Neutrophil (primary cell): ENCODE data around the gene SYNGR2.

Source experiments
- H3K27ac ChIP-seq: fragments of 200-600 bp; sonication (generic); 2 replicates; pipeline ENCODE4 v1.5.1; 2016; ENCODE audit warnings: mild to moderate bottlenecking, moderate library complexity
- H3K27me3 ChIP-seq: fragments of 200-600 bp; sonication (generic); 2 replicates; pipeline ENCODE4 v1.6.0; 2016; ENCODE audit warnings: mild to moderate bottlenecking
- H3K36me3 ChIP-seq: fragments of 200-600 bp; sonication (generic); 2 replicates; pipeline ENCODE4 v1.5.1; 2017
- H3K4me1 ChIP-seq, 2 experiments: fragments of 200-600 bp in 1 of 2; sonication (generic) in 1 of 2; 1 replicate in 1 of 2; 2 replicates in 1 of 2; pipeline versions ENCODE4 v1.5.1 to v1.6.1; 2013 to 2016; ENCODE audit warnings: low read depth in 1 of 2, low read length in 1 of 2, mild to moderate bottlenecking in 1 of 2, moderate library complexity in 1 of 2; ENCODE audit not compliant: control insufficient read depth in 1 of 2, insufficient read depth in 1 of 2
- H3K4me3 ChIP-seq, 2 experiments: fragments of 200-600 bp in 1 of 2; sonication (generic) in 1 of 2; 1 replicate in 1 of 2; 2 replicates in 1 of 2; pipeline ENCODE4 v1.5.1; 2013 to 2016; ENCODE audit warnings: low read depth in 1 of 2, low read length in 1 of 2, mild to moderate bottlenecking in 1 of 2, moderate library complexity in 1 of 2
- H3K9me3 ChIP-seq: fragments of 200-600 bp; sonication (generic); 2 replicates; pipeline ENCODE4 v1.5.1; 2016
- CTCF ChIP-seq: fragments of 200-600 bp; sonication (generic); IDR thresholded peaks from 2 replicates; pipeline ENCODE4 v1.5.1; 2016; ENCODE audit warnings: antibody characterized with exemption

SYNGR2 gene

GRCh38 chr17:78133971-78134898 lies 34.1 kb upstream of the SYNGR2 start:
- Histone ChIP-seq H3K27ac (peak overlapping the region; percentile 98), H3K9me3 (no peaks in the 10 kb centered on the region), H3K27me3 (no peaks in the 10 kb centered on the region), H3K4me3 (peak overlapping the region; percentile 4 to 87), H3K36me3 (peaks cover 54% of the 10 kb centered on the region), H3K4me1 (peaks cover 95 to 96% of the 10 kb centered on the region in 2 experiments)
- peak; percentile 86 for TF ChIP-seq CTCF

- H3K27me3 ChIP-seq = no peaks in the 10 kb centered on the region
- peaks cover 95 to 96% of the 10 kb centered on the region in 2 experiments for H3K4me1 ChIP-seq
- H3K36me3 ChIP-seq = peaks cover 54% of the 10 kb centered on the region
- peak overlapping the region in 1 of 2 experiments; percentile 87 for H3K4me3 ChIP-seq
- TF ChIP-seq CTCF = no peak
- peak overlapping the region; percentile 98 for H3K27ac ChIP-seq
- H3K9me3 ChIP-seq = no peaks in the 10 kb centered on the region
Measured at GRCh38 chr17:78134899-78135385, 33.4 kb upstream of the SYNGR2 start.

- Histone ChIP-seq H3K9me3 (no peaks in the 10 kb centered on the region), H3K4me1 (peaks cover 93 to 98% of the 10 kb centered on the region in 2 experiments), H3K4me3 (no peak overlapping the region), H3K36me3 (peaks cover 58% of the 10 kb centered on the region), H3K27me3 (no peaks in the 10 kb centered on the region), H3K27ac (peak overlapping the region; percentile 98)
- no peak for TF ChIP-seq CTCF
Measured at GRCh38 chr17:78135858-78136500, 32.4 kb upstream of the SYNGR2 start.

GRCh38 chr17:78137392-78138203 lies 30.8 kb upstream of the SYNGR2 start:
- Histone ChIP-seq H3K4me3 (peak overlapping the region; percentile 45 to 51), H3K36me3 (peaks cover 73% of the 10 kb centered on the region), H3K4me1 (peaks cover 96 to 99% of the 10 kb centered on the region in 2 experiments), H3K9me3 (no peaks in the 10 kb centered on the region), H3K27me3 (no peaks in the 10 kb centered on the region), H3K27ac (peak overlapping the region; percentile 98)
- peak; percentile 53 for TF ChIP-seq CTCF
